GM19467 (cell line): ENCODE measurements around the gene KIT.
"Not testable (repeated sequence)": the region's sequence is repeated elsewhere in the genome, so short reads cannot be mapped to it uniquely, and the experiment has no call there.

ENCODE experiments used
- ATAC-seq: cut with Tn5 transposase; IDR thresholded peaks from one replicate; pipeline ENCODE4 v1.9.1; 2021; ENCODE audit warnings: mild to moderate bottlenecking, moderate library complexity; ENCODE audit not compliant: unreplicated experiment

KIT gene

DNA sequence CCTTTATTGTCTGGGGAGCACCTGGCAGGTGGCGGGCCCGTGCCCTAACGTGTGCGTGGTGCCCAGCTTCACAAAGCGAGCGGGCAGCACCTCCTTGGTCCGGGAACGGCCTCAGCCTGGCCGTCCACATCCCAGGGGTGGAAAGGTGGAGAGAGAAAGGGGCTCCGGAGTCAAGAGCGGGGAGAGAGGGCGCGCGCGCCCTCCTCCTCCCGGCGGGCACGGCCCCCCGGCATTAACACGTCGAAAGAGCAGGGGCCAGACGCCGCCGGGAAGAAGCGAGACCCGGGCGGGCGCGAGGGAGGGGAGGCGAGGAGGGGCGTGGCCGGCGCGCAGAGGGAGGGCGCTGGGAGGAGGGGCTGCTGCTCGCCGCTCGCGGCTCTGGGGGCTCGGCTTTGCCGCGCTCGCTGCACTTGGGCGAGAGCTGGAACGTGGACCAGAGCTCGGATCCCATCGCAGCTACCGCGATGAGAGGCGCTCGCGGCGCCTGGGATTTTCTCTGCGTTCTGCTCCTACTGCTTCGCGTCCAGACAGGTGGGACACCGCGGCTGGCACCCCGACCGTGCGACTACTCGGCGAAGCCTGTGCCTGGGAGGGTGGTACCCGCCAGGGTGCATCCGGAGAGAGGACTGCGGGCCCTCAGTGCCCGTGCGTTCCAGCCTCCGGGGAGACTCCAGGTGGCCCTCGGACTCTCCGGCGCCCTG is at the start of gene KIT:
KIT (plus strand) TSS at position 407 of the 701 bp plus-strand sequence; CDS start at position 465, 58 bp downstream.
- no peak for ATAC-seq

DNA sequence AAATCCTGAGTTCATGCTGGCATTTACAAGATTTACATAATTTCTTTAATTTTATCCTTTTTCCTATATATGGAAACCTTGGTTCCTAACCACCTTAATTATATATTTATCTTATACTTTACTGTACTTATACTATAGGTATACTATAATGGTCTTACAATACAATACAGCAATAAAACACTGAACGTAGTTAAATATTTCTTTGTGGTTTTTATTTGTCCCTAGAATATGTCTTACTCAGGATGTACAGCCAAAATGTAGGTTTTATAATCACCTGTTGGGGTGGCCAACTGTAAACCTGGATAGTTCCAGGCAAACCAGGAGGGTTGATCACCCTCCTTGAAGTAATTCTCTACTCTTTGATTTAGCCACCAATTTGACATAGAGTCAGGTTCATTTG is 48.4 kb upstream of the KIT start:
- no peak for ATAC-seq

DNA sequence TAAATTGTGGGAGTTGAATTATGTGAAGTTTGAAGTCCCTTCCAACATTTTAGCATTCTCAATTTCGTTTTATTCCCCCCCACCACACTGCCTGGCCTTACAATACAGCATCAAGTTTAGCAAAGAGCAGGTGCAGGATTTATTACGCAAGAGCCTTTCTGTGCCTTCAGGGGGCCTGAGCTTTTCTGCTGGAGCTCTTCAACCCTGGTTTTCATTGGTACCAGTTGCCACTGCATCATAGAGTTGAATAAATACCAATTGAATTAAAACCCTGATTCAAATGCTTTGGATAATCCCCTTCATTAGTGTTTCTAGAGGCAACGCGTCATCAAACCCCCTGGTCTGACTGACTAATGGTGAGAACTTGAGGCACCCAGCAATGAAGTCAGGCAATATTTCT is 43.6 kb upstream of the KIT start:
- ATAC-seq: no peak

DNA sequence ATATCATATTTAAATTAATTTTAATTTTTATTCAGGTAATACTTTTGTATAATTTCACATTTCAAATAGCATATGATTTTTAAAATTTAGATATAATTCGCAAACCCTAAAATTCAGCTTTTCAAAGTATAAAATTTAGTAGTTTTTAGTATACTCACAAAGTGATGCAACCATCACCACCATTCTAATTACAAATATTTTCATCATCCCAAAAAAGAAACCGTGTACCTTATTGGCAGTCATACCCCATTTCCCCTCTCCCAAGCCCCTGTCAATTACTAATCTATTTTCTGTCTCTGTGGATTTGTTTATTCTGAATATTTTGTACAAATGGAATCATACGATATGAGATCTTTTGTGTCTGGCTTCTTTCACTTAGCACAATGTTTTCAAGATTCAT is 37.0 kb upstream of the KIT start:
- ATAC-seq: no peak

DNA sequence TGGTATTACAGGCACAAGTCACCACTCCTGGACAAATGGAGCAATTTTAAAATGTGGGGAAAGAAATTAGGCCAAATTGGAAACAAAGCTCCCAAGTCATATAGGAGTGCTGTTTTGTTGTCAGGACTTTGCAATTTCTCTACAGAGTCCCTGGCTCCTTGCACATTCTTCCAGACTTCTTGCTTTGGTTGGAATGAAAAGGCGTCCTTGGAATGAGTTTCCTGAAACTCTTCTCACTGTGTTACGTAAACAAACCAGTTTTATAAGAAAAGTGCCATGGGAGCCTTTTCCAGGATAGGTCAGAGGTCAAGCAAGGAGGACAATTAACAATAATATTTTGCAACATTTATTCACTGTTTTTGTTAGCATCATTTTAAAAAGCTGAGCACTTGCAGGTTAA is 32.4 kb upstream of the KIT start:
- ATAC-seq: no peak

DNA sequence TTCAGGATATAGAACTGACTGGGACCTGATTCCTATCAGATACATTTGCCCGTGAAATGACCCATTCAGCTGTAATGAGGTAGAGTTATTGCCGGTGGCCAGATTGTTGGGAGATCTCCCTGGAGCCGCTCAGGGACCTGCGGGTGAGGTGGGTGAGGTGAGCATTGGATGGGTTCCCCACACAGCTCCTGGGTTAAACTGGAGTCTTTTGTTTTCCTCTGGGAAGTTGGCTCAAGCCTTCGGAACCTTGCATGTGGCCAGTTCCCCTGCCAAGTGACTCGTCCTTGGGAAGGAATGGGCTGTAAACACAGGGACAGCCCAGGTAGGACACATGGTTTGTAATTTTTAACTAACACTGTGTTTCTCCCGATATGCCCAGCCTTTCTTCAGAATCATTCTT is 31.6 kb upstream of the KIT start:
- ATAC-seq: no peak

DNA sequence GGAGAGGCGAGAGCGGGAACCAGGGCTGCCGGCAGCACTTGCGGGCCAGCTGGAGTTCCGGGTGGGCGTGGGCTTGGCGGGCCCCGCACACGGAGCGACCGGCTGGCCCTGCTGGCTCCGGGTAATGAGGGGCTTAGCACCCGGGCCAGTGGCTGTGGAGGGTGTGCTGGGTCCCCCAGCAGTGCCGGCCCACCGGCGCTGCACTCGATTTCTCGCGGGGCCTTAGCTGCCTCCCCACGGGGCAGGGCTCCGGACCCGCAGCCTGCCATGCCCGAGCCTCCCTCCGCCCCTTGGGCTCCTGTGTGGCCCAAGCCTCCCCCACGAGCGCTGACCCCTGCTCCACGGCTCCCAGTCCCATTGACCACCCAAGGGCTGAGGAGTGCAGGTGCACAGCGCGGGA is 25.2 kb upstream of the KIT start:
- ATAC-seq: no peak

DNA sequence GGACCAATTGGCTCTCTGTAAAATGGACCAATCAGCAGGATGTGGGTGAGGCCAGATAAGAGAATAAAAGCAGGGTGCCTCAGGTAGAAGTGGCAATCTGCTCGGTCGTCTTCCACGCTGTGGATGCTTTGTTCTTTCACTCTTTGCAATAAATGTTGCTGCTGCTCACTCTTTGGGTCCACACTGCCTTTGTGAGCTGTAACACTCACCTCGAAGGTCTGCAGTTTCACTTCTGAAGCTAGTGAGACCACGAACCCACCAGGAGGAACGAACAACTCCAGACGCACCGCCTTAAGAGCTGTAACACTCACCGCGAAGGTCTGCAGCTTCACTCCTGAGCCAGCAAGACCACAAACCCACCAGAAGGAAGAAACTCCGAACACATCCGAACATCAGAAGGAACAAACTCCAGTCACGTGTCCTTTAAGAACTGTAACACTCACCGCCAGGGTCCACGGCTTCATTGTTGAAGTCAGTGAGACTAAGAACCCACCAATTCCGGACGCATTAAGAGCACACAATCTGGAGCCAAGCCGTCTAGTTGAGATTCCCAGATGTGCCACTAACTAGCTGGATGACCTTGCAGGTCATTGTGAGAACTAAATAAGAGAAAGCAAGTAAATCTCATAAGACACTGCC is 24.5 kb upstream of the KIT start:
- ATAC-seq: not testable (repeated sequence)

DNA sequence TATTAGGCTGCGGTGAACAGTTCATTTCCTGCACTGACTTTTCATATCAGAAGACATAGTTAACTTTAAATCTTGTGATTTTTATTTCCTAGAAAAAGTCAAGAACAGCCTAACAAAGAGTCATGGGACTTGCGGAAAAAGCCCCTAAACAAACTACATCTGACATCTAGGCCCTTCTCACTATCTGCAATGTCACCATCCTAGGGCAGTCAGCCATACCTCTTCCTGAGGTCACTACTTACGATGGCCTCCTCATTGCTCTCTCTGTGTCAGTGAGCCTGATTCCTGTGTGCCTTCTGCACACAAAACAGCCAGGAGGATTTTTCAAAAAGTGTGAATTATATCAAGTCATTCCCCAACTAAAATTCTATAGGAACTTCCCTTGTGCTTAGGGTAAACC is 22.4 kb upstream of the KIT start:
- no peak for ATAC-seq

DNA sequence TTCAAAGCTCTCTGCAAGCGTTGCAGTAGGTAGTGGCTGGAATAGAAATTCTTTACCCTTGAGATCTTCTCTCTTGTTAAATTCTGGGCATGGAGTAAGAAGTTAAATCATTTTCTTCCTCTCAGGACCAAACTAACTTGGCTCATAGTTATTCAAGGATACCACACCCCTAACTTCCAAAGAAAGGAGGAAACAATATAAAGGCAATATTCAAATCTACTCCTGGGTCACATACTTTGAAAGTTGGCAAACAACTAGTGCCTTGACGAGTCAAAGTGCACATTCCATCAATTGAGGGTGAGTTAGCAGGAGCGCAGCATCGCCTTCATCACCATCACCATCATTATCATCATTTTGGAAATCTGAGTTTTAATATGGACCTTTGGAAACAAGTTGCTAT is 20.4 kb upstream of the KIT start:
- no peak for ATAC-seq

DNA sequence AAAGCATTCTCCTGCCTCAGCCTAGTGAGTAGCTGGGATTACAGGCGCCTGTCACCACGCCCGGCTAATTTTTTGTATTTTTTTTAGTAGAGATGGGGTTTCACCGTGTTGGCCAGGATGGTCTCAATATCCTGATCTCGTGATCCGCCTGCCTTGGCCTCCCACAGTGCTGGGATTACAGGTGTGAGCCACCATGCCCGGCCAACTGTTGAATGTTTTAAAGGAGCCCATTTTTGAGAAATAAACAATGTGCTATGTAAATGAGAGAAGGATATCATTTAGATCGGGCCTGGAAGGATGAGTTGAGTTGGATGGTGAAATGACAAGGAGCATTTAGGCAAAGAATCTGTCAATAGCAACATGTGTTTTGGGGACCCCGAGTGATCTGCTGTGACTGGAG is 16.7 kb upstream of the KIT start:
- not testable (repeated sequence) for ATAC-seq

DNA sequence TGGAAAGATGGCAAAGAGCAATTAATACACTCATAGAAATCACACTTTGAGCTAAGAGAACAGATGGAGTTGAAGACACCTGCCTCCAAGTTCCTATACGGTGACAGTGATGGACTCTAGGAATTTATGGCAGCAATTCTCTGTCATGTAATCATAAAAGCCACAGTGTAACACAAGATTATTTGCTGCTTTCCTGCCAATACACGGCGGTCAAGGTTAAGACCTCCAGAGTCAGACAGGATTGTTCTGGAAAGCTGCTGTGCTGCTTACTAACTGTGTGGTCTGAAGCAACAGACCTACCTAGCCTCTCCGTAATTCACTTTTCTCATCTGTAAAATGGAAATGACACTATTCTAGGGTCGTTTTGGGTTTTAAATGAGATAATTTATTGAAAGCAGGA is 14.6 kb upstream of the KIT start:
- ATAC-seq: no peak

DNA sequence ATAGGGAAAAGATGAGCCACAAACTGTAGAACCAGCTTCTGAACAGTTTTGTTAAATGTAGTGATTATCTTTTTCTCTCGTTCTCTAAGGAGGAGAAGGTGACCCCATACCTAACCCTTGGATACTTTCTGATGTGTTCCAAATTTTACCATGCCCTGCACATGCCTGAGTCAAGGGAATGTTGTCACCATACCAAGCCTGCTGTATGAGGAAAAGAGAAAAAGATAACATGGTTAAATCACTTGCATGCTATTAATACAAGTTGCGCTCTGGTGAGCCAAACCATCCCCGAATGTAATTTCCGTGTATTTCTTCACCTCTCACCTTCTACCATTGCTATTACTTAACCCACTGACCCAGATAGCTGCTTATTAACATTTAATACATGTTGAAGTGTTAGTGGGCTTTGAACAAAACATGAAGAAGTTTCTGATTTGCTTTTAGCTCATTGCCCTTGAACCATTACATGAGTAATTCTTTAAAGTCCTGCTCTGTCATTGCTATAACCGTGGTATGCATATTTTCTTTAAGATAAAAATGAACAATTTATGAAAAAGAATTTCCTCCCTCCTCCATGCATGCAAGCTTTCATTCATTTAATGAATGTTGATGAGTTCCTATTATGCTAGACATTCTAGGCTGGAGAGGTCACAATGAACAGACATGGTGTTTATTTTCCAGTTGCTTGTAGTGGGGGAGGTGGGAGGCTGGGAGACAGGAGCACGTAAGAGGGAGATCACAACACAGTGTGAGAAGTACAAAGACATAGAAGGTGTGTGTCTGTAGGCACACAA is 13.6 kb upstream of the KIT start:
- no peak for ATAC-seq

DNA sequence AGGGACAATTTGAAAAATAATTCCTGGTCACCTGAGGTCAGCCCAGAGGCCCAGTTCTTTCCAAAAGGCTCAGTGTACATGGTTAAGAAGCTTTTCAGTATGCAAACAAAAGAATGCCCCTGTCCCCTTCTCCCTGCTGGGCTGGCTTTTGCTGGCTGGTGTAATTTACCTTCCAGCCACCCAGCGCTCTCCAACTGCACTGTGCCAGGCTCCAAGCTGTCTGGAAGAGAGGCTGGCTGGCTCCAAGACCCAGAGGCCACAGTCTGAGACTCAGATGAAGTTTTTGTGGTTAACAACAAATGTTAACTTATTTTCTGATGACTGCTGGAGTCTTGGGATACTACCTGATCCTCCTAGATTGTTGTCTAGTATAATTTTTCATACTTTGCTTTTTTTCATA is 11.9 kb upstream of the KIT start:
- ATAC-seq: no peak

DNA sequence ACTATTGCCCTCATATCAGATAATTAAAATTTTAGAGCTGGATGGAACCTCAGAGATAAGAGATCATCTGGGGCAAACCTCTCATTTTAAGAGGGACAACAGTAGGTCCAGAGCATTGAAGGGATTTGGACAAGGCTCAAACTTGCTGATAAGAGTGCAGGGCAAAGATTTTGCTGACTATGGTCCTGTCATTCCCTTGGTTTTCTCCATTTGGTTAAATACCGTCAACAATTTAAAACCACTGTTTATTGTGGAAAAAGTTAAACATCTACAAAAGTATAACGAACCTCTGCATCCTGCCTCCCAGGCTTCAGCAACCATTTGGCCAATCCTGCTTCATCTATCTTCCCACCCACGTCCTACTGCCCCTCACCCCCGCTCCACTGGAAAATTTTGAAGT is 10.7 kb upstream of the KIT start:
- no peak for ATAC-seq

DNA sequence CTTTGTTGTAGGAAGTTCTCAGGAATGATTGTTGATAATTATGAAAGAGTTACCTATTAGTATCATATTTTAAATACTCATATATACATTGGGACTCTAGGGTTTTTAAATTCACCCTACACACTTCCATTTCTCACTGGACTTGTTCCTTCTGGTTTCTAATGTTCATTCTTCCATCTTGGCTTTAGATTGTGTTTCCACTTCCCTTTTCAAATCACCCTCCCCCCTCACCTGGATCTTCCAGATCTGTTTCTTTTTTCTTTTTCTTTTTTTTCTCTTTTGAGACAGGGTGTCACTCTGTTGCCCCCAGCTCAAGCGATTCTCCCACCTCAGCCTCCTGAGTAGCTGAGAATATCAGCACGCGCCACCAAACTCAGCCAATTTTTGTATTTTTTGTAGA is 6.7 kb upstream of the KIT start:
- ATAC-seq: no peak

DNA sequence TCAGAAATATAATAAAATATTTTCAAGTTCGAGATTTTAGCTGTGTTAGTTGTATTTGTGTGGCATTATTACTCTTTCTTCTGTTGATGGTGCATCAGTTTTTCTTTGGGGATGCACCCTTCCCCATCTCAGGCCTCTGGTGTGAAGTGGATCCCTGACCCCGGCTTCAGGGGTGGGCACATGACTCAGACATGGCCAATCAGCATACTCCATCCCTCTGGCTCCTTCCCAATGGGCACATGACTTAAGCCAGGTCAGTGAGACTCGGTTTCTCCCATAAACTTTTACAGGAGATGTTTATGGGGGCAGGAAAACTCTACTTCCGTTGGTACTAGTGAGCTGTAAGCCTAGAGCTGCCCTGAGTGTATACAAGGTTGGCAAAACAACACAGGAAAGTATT is 3.0 kb upstream of the KIT start:
- no peak for ATAC-seq

DNA sequence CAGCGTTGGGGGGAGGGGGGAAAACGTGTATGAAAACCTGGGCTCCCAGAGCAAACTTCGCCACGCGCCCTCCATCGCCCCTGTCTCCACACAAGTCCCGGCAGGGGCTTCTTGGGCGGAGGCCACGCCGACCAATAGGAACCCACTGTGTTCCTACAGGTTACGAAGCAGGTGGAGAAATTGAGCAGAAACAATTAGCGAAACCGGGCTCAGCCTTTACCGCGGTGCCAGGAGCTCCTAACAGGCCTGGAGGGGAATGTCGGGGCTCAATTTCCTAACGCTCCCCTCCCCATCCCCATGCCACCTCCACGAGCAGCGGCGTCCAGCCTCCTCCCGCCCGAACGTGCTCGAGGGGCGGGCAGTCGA is 589 bp upstream of the KIT start:
- no peak for ATAC-seq

DNA sequence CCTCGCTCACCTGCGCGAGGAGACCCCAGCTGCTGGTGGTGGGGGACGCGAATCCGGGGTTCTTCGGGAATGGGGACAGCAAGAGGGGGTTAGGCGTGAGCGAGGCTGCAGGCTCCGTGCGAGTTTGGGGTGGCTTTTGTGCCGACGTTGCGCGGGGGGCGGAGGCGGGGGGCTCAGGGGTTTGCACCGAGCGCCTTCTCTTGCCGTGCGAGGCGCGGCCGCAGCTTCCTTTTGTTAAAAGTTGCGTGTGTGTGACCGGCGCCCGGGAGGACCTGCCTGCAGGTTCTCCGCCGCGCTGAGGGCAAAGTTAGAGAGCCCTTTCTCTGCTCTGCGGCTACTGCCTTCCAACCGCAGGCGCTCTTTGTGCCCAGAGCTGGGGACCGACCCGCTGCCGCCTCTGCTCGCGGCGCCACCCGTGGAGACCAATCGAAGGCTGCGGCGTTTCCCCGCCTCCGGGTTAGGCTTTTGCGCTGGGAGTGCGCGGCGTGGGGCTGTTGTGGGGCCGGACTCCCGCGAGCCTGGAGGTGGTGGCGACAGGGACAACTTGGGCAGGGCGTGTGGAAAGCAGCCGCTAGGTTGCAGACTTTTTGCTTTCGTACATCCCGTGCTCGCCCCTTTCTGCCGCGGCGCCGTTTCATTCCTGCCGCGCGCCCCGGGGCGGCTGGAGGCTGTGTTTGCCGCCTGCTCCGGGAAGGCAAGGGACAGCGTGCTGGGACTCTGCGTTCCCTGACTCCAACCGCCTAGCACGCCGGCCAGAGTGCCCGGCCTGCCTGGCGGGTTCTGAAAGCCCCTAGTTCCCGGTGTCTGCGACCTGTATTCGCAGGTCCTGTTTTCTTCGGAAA is 716 bp downstream of the KIT start:
- no peak for ATAC-seq

DNA sequence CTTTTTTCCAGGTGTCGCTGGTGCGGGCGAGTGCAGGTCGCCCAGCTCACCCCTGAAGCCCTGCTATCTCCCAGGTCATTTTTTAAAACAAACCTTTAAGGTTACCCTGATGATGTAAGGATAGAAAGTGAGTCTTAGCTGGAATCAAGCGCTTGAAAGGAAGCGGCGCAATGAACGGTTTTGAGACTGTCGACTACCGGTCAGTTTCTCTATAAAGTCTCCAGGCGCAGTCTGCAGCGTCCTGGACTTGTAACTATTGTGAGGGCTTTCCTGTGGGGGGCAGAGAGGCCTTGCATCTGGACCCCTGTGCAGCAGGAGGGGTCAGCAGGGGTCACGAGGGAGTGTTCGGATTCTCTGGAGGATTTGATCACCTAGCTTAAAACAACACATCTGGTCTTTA is 1.6 kb downstream of the KIT start:
- no peak for ATAC-seq
